Astrocyte of the cerebellum (primary cell): ENCODE results near the gene HMBS.
"Not testable (repeated sequence)": the region's sequence is repeated elsewhere in the genome, so short reads cannot be mapped to it uniquely, and the experiment has no call there.

ENCODE experiments used
- DNase-seq: peaks from one replicate; pipeline ENCODE4 v3.0.0-alpha.2; 2011; ENCODE audit warnings: low read depth
- H3K4me3 ChIP-seq: 2 replicates; pipeline ENCODE4 v1.5.1; 2011; ENCODE audit warnings: mild to moderate bottlenecking, low read depth, low read length, moderate library complexity
- in situ Hi-C: cut with HindIII; loops from 2 replicates; pipeline ENCODE4 v1.10.0; 2017; ENCODE audit warnings: low sequenced_read_pairs
- TF ChIP-seq, protein P1 (sequence below): IDR thresholded peaks from 2 replicates; pipeline ENCODE4 v1.5.1; 2012; ENCODE audit warnings: low read length, low read depth, moderate library complexity, mild to moderate bottlenecking; ENCODE audit errors: missing control alignments

The HMBS gene

DNA sequence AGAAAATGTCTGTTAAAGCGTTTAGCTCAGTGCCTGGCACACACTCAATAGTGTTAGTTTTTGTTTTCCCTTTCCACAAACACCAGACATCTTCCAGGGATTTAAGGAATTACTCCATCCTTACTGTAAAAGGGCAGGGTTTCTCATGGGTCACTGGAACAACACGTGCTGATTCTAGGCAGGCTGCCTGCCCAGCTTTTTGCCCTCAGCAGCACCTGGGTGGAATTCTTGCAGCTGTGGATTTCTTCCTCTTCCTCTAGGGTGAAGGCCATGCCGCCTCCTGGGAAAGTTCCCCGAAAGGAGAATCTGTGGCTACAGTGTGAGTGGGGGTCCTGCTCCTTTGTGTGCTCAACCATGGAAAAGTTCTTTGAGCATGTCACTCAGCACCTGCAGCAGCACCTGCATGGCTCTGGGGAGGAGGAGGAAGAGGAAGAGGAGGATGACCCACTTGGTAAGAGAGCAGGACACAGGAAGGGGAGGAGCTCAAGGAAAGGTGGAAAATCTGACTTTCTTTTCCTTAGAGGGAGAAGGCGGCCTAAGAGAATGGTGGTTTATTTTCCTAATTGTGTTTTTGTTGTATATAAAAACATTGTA is 42.1 kb downstream of the HMBS start:
- no peak for DNase-seq
- in situ Hi-C loops: no loop called here
- H3K4me3 ChIP-seq: no peak overlapping the region
- TF ChIP-seq, protein P1, sequence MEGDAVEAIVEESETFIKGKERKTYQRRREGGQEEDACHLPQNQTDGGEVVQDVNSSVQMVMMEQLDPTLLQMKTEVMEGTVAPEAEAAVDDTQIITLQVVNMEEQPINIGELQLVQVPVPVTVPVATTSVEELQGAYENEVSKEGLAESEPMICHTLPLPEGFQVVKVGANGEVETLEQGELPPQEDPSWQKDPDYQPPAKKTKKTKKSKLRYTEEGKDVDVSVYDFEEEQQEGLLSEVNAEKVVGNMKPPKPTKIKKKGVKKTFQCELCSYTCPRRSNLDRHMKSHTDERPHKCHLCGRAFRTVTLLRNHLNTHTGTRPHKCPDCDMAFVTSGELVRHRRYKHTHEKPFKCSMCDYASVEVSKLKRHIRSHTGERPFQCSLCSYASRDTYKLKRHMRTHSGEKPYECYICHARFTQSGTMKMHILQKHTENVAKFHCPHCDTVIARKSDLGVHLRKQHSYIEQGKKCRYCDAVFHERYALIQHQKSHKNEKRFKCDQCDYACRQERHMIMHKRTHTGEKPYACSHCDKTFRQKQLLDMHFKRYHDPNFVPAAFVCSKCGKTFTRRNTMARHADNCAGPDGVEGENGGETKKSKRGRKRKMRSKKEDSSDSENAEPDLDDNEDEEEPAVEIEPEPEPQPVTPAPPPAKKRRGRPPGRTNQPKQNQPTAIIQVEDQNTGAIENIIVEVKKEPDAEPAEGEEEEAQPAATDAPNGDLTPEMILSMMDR: no peak

DNA sequence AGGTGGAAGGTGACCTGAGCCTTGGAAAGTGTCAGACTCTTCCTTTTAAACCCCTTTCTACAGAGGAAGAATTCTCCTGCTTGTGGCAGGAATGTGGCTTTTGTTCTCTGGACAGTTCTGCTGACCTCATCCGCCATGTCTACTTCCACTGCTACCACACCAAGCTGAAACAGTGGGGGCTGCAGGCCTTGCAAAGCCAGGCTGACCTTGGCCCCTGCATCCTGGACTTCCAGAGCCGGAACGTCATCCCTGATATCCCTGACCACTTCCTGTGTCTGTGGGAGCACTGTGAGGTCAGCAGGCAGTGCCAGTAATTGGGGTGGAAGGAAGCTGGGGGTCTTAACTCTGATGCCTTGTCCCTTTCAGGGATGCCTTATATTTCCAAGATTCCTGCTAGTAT is 46.0 kb downstream of the HMBS start:
- in situ Hi-C loops: loop anchor here (10.0 kb wide), 1 partner anchor 64 kb away; no protein-coding TSS in a partner anchor
- no peak for DNase-seq
- TF ChIP-seq, protein P1: no peak
- no peak overlapping the region for H3K4me3 ChIP-seq

DNA sequence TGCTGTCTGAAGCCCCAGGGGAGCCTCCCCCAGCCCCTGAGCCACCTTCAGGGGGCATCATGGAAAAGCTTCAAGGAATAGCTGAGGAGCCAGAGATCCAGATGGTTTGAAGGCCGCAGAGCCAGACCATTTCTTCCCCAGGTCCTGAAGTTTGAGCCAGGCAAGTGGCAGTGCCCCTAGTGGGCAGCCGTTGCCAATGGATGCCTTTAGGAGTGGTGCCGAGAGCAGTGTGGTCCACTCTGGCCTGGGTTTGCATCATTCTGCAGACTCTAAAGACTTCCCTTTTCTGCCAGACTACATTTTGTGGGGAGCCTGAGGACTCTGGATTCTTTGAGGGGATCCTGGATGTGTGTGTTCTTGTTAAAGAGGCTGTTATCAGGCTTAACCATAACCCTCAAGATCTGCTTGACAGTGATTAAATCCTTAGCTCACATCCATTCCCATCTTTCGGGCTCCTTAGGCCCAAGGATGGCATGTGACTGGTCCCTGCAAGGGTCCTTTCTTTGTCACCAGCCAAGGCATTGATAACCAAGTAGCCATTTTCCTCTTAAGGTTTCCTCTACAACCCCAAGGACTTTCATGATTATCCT is 49.8 kb downstream of the HMBS start:
- no peak overlapping the region for H3K4me3 ChIP-seq
- in situ Hi-C loops: loop anchor here (10.0 kb wide), 1 partner anchor 60 kb away; no protein-coding TSS in a partner anchor
- TF ChIP-seq, protein P1: peak; percentile 63
- DNase-seq: no peak

DNA sequence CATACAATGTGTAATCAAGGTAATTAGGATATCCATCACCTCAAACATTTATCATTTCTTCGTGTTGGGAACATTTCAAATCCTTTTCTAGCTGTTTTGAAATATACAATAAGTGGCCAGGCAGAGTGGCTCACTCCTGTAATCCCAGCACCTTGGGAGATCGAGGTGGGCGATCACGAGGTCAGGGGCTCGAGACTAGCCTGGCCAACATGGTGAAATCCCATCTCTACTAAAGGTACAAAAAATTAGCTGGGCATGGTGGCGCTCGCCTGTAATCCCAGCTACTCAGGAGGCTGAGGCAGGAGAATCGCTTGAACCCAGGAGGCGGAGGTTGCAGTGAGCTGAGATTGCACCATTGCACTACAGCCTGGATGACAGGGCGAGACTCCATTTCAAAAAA is 54.6 kb downstream of the HMBS start:
- DNase-seq, H3K4me3 ChIP-seq: not testable (repeated sequence)
- in situ Hi-C loops: loop anchor here (10.0 kb wide), 1 partner anchor 56 kb away; no protein-coding TSS in a partner anchor
